ENCODE results near the gene SLC66A2. TPM values are rescaled to one million over a fixed set of nuclear protein-coding genes. Genes with fewer than 3 reads are reported as not detected.
A peak's percentile ranks its signal among the peaks of the same experiment; 100 is the strongest.

Gene SLC66A2
- polyA plus RNA-seq, 10 donors = 19.0 to 27.2 (median 22.8) TPM

DNA sequence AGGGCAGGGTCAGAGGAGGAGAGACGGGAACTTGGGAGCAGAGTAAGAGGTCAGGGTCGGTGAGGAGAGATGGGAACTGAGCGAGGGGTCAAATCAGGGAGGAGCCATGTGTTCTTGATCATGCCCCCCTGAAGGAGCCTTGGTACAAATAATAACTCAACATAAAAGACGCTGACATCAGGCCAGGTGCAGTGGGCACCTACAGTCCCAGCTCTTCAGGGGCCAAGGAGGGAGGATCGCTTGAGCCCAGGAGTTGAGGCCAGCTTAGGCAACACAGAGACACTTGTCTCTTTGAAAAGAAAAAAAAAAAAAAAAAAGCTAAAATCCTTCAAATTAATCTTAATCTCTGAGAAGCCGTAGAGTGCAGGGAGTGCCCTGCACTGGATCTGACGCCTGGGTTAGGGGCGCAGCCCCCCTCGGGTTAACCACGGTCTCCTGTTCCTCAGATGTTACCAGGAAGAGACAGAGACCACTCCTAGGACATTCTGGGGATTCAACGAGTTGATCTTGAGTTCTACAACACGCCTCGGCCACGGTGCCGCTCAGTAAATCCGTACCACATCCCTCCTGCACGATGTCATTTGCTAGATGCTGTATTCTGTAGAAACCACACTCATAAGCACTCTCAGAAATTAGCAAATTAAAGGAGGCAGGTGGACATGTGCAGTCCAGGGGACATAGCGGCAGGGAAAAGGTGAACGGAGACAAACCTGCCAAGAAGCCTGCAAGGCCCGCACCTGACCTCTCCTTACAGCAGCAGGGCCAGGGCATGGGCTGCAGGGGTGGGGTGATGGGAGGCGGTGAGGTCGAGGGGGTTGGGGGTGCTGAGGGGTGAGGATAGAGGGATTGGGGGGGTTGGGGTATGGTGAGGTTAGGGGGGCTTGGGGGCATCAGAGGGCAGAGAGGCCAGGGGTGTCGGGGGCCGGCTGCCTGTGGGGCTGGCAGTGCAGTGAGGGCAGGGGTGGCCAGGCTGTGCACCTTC lies 29.2 kb downstream of the SLC66A2 start:
- no peak for DNase-seq

DNA sequence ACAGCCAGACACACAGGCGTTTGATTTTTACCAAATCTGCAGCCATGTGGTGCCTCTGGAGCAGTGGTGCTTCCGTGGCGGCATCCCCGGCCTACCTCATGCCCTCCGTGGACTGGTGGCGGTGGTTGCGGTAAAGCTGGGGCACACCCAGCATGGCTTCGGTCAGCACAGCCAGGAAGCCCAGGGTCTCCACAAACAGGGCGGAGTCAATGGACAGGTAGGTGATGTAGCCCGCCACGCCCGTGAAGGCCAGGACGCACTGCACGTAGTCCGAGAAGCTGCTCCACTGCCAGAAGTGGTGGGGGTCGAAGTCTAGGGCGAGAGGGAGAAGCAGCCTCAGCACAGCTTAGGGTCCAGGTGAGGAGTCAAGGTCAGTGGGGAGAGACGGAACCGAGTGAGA lies 32.4 kb downstream of the SLC66A2 start:
- no peak for DNase-seq

DNA sequence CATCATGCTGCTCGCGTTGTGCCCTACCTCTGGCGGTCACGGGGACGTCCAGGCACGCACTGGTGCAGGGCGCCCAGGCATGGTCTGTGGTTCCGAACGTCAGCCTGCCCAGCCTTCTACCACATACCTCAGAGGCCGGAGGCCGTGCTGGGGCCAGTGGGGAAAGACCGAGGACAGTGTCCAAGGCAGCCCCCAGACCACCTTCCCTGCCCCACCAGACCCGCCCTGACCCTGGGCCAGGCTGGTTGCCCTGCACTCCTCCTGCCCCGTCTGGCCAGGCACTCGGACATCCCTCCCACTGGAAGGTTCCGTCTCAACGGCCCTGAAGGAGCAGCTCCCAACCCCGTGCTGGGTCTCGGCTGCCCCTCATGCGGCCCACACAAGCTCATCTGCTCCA lies 32.8 kb downstream of the SLC66A2 start:
- no peak for DNase-seq

DNA sequence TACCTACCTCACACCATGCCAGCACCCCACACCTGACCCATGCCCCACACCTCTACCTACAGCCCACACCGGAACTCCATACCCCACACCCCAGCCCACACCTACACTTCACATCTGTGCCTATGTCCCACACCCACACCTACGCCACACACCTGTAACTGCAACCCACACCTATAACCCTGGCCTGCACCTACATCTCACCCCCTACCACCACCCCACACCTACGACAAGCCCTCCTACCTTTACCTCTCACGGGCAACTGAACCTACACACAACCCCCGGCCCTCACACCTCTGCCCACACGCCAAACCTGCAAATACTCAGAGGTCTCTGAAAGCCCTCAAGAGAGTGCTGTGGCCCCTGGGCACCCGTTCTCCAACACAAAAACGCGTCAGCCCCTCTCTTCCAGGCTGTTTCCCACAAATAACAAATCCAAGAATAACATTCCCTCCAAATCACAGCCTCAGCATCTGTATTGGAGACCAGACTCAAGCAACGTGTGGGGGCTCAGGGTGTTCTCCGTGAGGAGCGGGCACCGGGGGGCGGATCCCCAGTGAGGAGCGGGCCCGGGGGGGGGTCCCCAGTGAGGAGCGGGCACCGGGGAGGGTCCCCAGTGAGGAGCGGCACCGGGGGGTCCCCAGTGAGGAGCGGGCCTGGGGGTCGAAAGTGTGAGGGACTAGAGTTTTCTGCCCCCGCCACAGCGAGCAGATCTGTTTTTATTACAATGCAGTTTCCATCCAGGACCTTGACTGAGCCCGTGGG lies 33.4 kb downstream of the SLC66A2 start:
- no peak for DNase-seq

DNA sequence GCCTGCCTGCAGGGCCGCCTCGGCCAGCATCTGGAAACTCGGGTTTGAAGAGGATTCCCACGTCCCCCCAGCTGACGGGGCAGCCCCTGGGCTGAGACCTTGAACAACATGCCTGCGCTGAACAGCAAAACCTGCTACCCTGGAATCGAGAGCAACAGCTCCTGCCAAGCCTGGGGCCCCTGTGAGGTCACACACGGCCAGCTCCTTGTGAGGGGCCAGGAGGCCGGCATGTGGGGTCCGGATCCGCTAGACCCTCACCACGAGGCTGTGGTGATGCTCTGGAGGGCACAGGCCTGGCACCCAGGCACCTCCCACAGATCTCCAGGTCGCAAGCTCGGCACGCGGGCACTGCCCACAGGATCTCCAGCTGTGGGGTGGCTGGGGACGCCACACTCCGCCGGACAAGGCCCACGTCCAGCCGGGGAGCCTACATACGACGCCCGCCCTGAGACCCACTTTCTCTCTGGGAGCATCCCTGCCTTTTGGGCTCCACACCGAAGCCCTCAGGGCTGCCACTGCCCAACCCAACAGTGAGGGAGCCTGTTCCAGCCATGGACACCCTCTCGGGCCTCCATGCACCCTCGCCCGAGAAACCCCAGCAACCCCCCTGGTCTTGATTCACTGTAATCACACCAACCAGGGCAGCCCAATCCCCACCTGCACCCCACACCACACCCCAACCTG lies 34.1 kb downstream of the SLC66A2 start:
- DNase-seq = no peak

DNA sequence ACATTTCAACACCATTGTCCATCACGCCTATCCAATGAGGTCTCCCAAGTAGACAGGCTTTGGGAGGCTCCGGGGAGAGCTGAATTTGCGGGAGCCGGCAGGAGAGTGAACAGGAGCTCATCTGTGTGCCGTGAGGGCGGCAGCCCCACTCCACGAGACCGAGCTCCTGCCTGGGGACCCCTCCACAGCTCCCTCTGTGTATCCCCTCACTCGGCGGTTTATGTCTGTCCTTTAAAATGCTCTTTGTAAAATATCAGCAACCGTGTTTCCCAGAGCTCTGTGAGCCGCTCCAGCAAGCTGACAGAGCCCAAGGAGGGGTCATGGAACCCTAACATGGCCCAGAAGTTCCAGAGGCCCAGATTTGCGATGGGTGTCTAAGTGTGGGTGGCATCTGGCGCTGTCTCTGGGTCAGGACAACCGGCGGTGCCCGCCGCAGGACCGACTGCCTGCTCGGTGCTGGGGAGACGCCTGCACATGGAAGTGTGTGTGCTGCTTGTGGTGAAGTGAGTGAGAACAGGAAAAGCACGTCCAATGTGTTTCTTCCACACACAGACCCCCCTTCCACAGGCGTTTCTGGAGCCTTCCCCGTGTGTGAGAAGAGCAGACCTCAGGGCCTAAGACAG lies 34.8 kb downstream of the SLC66A2 start:
- DNase-seq = no peak

DNA sequence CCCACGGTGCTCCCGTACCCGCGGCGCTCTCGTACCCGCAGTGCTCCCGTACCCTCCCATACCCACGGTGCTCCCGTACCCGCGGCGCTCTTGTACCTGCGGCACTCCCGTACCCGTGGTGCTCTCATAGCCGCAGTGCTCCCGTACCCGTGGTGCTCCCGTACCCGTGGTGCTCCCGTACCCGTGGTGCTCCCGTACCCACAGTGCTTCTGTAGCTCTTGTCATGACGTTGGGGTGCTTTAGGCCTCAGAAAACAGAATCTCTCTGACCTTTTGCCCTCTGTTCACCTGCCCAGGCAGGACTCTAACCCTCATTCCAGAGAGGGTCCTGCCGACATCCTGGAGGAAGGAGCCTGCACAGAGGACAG lies 35.3 kb downstream of the SLC66A2 start:
- DNase-seq = no peak

DNA sequence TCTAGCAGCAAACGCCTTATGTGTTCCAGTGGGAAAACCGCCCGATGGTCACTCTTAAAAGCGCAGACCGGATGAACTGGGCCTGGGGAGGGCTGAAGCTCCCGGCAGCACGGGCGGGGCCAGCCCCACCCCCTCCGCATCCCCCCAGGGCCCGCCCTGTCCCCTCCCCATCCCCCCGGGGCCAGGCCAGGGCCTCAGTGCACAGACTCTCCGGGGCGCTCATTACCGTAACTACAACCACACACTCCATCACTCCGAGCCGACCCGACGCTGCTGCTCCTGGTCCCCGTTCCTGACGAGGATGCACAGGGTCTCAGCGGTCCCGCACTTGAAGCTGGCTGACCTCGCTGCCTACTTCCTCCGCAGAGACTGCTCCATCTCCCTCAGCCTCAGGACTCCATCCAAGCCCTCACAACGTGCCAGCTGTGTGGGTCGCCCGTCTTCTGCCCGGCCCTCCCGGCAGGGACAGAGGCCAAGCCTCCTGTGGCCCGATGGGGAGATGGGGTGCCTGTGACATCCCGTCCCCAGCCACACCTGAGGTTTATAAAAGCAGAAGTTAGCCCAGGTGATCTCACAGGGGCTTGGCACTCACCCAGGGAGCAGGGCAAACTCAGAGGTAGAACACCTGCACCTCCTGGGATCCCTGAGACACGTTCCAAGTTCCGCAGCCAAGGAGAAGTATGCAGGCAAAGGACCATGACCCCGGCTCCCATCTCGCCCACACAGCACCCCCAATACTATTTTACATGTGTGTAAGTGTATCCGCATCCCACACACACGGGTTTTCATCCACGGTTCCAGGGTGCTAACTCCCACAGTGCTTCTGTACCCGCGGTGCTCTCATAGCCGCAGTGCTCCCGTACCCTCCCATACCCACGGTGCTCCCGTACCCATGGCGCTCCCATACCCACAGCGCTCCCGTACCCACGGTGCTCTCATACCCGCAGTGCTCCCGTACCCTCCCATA lies 36.0 kb downstream of the SLC66A2 start:
- no peak for DNase-seq

DNA sequence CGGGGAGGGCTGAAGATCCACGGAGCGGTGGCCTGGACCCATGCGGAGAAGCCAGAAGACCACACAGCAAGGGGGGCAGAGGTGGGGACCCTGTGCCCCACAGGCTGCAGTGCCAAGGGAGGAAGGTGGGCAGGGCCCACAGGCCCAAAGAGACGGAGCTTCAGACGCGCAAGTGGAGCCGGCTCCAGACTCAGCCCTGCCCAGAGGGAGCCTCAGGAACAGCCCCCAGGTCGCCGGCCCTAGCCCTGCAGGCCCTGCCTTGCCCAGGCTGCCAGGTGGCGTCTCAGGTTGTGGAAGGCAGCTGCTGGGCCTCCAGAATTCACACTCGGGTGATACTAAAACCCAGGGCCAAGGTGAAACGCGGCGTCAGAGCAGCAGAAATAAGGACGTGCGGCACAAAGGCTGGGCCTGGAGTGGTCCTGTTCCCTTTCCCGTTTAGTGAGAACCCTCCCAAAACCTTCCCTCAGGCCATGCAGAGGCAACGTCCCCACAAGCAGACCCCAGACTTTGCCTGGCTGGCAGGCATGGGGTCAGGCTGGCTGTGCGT lies 36.8 kb downstream of the SLC66A2 start:
- no peak for DNase-seq

DNA sequence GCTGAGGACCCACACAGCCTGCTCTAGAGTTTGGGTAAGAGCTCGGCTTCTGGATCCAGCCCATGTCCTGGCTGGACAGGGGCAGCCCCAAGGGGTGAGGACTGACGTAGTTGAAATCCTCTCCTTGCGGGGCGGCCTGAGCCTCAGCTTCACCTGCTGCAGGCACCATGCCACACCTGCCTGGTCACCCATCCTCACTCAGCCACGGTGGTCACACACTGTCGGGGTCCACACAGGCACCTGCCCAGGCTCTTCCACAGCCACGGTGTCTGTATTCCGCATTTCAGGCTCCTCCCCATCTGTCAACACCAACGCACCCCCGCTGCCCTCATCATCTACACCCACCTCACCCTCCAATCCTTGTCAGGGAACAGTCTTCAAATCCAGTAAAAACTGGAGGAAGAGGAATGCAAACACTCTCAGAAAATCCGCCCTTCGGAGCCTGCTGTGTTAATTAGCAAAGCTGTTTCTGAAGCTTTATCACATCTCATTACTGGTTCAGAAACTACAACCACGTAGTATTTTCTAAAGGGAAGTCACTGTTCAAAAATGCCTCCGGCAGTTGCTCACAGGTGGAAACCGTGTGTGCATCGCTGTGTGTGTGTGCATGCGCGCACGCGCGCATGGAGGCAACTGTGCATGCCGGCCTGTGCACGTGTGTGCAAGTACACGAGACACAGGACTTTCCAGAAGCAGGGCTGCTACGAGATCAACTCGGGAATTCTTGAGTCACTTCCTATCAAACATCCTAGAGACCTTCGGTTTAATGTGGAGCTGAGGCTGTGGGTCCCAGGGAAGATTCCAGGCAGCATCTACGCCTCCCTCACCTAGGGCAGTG lies 38.2 kb downstream of the SLC66A2 start:
- DNase-seq = no peak

DNA sequence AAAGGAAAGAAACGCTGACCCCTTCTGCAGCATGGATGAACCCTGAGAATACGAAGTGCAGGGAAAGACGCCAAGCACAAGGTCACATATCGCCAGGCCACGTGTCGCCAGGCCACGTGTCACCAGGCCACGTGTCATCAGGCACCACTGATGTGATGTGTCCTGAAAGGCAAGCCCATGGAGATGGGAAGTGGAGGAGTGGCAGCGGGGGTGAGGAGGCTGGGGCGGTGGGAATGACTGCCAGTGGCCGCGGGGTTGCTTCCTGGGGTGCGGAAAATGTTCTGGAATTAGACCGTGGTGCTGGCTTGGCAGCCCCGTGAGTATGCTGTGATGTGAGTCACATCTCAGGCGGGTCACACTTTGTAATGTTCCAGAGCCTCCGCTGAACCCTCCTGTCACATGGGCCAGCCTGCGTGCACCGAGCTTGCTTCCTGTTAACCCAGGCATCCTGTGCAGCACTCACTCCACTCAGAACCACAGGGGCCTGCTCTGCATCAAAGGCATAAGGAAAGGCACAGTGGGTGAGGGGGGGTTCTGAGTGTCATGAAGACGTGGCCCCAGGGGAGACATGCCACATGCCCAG lies 39.0 kb downstream of the SLC66A2 start:
- peak in 2 of 3 donors; percentile 13 to 32 for DNase-seq

DNA sequence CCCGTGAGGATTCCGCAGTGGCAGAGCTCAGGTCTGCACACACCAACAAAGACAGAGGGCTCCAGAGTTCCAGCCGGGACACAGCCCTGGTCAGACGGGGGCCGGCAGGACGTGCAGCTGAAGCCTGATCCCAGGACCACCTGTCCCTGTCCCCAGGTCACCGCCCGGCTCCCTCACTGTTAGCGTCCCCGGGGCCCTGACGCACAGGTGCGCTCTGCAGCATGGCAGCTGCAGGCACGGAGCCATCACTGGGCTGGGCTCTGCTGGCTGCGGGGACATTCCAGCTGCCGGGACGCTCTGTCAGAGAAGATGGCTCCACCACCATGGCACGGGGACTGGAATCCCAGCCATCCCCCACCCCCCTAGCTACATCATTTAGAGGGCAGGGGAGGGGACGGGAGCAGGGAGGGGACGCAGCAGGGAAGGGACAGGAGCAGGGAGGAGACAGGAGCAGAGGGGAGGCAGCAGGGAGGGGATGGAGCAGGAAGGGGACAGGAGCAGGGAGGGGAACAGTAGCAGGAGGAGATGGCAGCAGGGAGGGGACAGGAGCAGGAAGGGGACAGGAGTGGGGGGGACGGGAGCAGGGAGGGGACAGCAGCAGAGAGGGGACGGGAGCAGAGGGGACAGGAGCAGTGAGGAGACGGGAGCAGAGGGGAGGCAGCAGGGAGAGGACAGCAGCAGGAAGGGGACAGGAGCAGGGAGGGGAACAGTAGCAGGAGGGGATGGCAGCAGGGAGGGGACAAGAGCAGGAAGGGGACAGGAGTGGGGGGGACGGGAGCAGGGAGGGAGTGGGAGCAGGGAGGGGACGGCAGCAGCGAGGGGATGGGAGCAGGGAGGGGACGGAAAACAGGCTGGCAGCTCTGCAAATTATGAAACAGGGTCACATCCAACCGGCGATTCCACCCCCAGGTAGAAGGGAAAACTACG lies 39.8 kb downstream of the SLC66A2 start:
- peak; percentile 53 to 68 (median 58) for DNase-seq

DNA sequence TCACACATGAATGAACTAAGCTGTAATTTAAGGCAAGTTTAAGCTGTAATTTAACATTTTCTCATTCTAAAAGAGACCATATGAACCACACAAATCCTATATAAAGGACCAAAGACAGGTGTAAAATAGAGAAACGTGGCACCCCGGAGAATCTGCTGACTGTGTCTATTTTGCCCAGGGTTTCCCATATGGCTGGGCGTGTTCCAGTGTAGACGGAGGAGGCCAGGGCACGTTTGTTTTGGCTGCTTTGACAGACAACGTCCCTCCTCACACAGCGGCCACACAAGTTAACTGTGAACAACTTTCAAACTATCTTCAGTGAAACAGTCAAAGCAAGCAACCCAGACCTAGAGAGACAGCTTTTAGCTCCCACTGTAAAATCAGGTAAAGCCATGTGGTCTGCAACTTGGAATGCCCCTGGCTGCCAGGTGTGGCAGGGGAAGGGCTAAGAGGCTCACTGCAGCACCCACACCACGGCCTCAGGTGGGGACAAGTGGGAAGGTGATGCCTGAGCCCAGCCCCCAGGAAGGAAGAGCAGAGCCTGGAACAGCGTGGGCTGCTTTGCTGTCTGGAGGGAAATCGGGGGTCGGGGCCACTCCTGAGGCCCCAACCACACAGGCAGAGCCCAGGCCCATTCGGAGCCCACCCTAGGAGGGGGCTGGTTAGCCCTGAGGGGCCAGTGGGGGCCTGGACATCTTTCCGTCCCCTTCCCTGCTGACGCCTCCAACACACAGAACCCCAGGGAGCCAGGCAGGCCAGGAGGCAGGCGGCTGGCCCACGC lies 40.7 kb downstream of the SLC66A2 start:
- no peak for DNase-seq

DNA sequence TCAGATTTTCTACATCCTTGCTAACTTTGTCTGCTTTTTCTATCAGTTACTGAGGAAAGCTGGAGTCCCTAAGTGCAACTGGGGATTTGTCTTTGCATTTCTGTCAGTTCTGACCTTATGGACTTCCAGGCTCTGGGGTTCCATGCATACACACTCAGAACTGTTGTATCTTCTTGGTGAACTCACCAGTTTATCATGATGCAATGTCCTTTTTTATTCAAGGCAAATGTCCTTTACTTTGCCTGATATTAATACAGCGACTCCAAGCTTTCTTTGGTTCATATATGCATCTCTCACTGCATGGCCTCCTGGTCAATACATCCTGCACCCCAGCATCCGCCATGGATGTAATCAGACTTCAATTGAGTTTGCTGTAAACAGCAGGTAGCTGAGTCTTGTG lies 44.7 kb downstream of the SLC66A2 start:
- no peak for DNase-seq

DNA sequence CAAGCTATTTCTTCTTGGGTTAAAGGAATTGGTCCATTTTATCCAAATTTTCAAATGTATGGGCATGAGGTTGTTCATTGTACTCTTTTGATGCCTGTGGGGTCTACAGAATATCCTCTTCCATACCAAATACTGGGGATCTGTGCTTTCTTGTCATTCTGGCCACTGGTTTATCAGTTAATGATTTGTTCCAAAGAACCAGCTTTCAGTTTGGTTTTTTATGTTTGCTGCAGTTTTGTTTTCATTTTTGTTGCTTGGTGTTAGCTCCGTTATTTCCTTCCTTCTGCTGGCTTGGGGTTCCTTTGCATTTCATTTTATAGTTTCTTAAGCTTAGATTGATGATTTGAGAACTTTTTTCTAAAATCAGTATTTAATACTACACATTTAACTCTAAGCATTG lies 45.5 kb downstream of the SLC66A2 start:
- DNase-seq = no peak

DNA sequence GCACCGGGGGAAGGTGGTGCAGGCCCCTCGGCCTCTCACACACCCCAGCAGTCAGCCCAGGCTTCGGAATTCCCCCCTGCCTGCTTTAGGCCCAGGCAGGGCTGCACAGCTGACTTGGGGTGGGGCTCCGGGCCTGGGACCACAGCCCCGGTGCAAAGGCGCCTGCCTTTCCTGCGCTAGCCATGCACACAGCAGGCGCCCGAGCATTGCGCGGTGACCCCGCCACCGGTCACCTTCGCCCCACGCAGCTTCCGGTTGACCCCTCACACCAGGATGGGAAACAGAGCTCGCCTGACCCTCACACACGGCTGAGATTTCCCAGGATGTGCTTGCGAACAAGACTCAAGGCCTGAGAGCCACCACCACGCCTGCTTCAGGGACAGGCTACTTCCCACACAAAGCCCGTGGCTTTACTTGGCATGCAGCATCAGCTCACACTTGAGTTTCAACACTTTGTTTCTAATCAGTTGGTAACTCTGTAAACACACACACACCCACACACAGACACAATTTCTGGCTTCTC lies 46.0 kb downstream of the SLC66A2 start:
- DNase-seq = no peak
